Fibroblast of lung (primary cell): ENCODE data around the gene CDK10.

Experiments
- EZH2 ChIP-seq: IDR thresholded peaks from 2 replicates; pipeline ENCODE4 v1.5.1; 2012; ENCODE audit warnings: low read length, control low read depth, mild to moderate bottlenecking; ENCODE audit errors: missing control alignments
- TF ChIP-seq, protein P1 (sequence below), 2 donors: IDR thresholded peaks in 1 of 2; conservative IDR thresholded peaks in 1 of 2; 1 replicate in 1 of 2; 2 replicates in 1 of 2; pipeline ENCODE4 v1.5.1; 2011 to 2012; ENCODE audit warnings: low read length in 2 of 2, control low read depth in 1 of 2, inconsistent platforms in 1 of 2, low read depth in 1 of 2, mild to moderate bottlenecking in 1 of 2

- TF ChIP-seq, protein P1, sequence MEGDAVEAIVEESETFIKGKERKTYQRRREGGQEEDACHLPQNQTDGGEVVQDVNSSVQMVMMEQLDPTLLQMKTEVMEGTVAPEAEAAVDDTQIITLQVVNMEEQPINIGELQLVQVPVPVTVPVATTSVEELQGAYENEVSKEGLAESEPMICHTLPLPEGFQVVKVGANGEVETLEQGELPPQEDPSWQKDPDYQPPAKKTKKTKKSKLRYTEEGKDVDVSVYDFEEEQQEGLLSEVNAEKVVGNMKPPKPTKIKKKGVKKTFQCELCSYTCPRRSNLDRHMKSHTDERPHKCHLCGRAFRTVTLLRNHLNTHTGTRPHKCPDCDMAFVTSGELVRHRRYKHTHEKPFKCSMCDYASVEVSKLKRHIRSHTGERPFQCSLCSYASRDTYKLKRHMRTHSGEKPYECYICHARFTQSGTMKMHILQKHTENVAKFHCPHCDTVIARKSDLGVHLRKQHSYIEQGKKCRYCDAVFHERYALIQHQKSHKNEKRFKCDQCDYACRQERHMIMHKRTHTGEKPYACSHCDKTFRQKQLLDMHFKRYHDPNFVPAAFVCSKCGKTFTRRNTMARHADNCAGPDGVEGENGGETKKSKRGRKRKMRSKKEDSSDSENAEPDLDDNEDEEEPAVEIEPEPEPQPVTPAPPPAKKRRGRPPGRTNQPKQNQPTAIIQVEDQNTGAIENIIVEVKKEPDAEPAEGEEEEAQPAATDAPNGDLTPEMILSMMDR (conservative IDR thresholded peaks at IDR 0.05 in 1 of 2, IDR thresholded peaks at IDR 0.05 in 1 of 2; ENCODE audit: low read depth in 1 of 2, low read length in 2 of 2) = no peak
- TF ChIP-seq EZH2 = no peak
These were observed 43.9 kb upstream of the CDK10 start for GRCh38 chr16:89642574-89642973.
